Activated CD4-positive, alpha-beta T cell treated with anti-CD3 and anti-CD28 coated beads, Interleukin-2, amount 10 ng/mL, durations not matched to agents 7 days and 5 days (primary cell): ENCODE data around the gene ERC1. TPM values are rescaled to one million over a fixed set of nuclear protein-coding genes. Genes with fewer than 3 reads are reported as not detected.

Source experiments
- CTCF ChIA-PET: fragments of 350-600 bp; sonication (Branson Sonifier 250); formaldehyde crosslinking; loops from one replicate; lab custom pipeline; 2021; ENCODE audit warnings: antibody characterized with exemption; lab: Charles Lee
- POLR2A ChIA-PET: fragments of 350-600 bp; sonication (Branson Sonifier 250); formaldehyde crosslinking; loops from one replicate; lab custom pipeline; 2021; ENCODE audit warnings: antibody characterized with exemption; lab: Charles Lee
- DNase-seq: peaks from one replicate; pipeline ENCODE4 v3.0.0-alpha.2; 2020
- H3K27ac Mint-ChIP-seq: one replicate; pipeline ENCODE4 v1.8.0; 2021; ENCODE audit warnings: mild to moderate bottlenecking, moderate library complexity, mixed read lengths
- H3K27me3 Mint-ChIP-seq: one replicate; pipeline ENCODE4 v1.8.0; 2021; ENCODE audit warnings: mixed read lengths
- H3K36me3 Mint-ChIP-seq: one replicate; pipeline ENCODE4 v1.8.0; 2021; ENCODE audit warnings: low read depth, mixed read lengths
- H3K4me1 Mint-ChIP-seq: one replicate; pipeline ENCODE4 v1.8.0; 2021; ENCODE audit warnings: mixed read lengths
- H3K4me3 Mint-ChIP-seq: one replicate; pipeline ENCODE4 v1.8.0; 2021; ENCODE audit warnings: mild to moderate bottlenecking, moderate library complexity, mixed read lengths
- H3K9me3 Mint-ChIP-seq: one replicate; pipeline ENCODE4 v1.8.0; 2021; ENCODE audit warnings: mixed read lengths
- total RNA-seq, 2 experiments: library from RNA; stranded (reverse); gene quantifications; one replicate each; pipeline ENCODE4 v1.2.3, GENCODE V29; 2021

ERC1 gene
- total RNA-seq, 2 experiments from 2014 or later: 38.7 to 43.4 TPM

GRCh38 chr12:1007994-1008393 is 17.0 kb downstream of the ERC1 start:
- POLR2A ChIA-PET: no interaction called here
- H3K27me3 Mint-ChIP-seq: no peaks in the 10 kb centered on the region
- H3K9me3 Mint-ChIP-seq: no peaks in the 10 kb centered on the region
- peaks cover 2% of the 10 kb centered on the region for H3K36me3 Mint-ChIP-seq
- H3K4me1 Mint-ChIP-seq: no peaks in the 10 kb centered on the region
- DNase-seq: no peak
- CTCF ChIA-PET: no interaction called here
- H3K27ac Mint-ChIP-seq: no peak overlapping the region
- H3K4me3 Mint-ChIP-seq: no peak overlapping the region

- Mint-ChIP-seq H3K27me3 (no peaks in the 10 kb centered on the region), H3K4me3 (no peak overlapping the region), H3K36me3 (peaks cover 2% of the 10 kb centered on the region), H3K4me1 (no peaks in the 10 kb centered on the region), H3K27ac (no peak overlapping the region), H3K9me3 (no peaks in the 10 kb centered on the region)
- ChIA-PET CTCF (interaction anchor here (0.9 kb wide), 1 partner anchor 62 kb away, joined by 3 read pairs; the partner anchor contains the start of gene RAD52), POLR2A (interaction anchor here (0.6 kb wide), 1 partner anchor 435 kb away, joined by 3 read pairs; no protein-coding TSS in a partner anchor)
- DNase-seq: no peak
Observed at GRCh38 chr12:1011091-1011490, 20.1 kb downstream of the ERC1 start.

GRCh38 chr12:1013618-1014489 is 22.8 kb downstream of the ERC1 start:
- CTCF ChIA-PET: interaction anchor here (0.6 kb wide), 1 partner anchor 452 kb away, joined by 3 read pairs; no protein-coding TSS in a partner anchor

GRCh38 chr12:1019283-1019682 is 28.3 kb downstream of the ERC1 start:
- POLR2A ChIA-PET: no interaction called here

More at GRCh38 chr12:1013618-1014489, 22.8 kb downstream of the ERC1 start:
- Mint-ChIP-seq H3K4me3 (no peak overlapping the region), H3K4me1 (no peaks in the 10 kb centered on the region), H3K36me3 (peaks cover 2% of the 10 kb centered on the region), H3K9me3 (no peaks in the 10 kb centered on the region), H3K27me3 (no peaks in the 10 kb centered on the region), H3K27ac (no peak overlapping the region)
- POLR2A ChIA-PET: no interaction called here
- no peak for DNase-seq

GRCh38 chr12:1020389-1020788 is 29.4 kb downstream of the ERC1 start:
- Mint-ChIP-seq H3K9me3 (peaks cover 2% of the 10 kb centered on the region), H3K27me3 (no peaks in the 10 kb centered on the region), H3K36me3 (peaks cover 24% of the 10 kb centered on the region), H3K4me3 (no peak overlapping the region), H3K27ac (no peak overlapping the region), H3K4me1 (no peaks in the 10 kb centered on the region)
- POLR2A ChIA-PET: no interaction called here
- CTCF ChIA-PET: interaction anchor here (0.6 kb wide), 1 partner anchor 581 kb away, joined by 4 read pairs; no protein-coding TSS in a partner anchor
- no peak for DNase-seq

More at GRCh38 chr12:1019283-1019682, 28.3 kb downstream of the ERC1 start:
- Mint-ChIP-seq H3K4me1 (no peaks in the 10 kb centered on the region), H3K36me3 (peaks cover 24% of the 10 kb centered on the region), H3K9me3 (peaks cover 2% of the 10 kb centered on the region), H3K27me3 (no peaks in the 10 kb centered on the region), H3K27ac (no peak overlapping the region), H3K4me3 (no peak overlapping the region)
- CTCF ChIA-PET: interaction anchor here (0.6 kb wide), 1 partner anchor 153 kb away, joined by 4 read pairs; no protein-coding TSS in a partner anchor
- no peak for DNase-seq

- Mint-ChIP-seq H3K4me3 (no peak overlapping the region), H3K9me3 (peaks cover 2% of the 10 kb centered on the region), H3K4me1 (no peaks in the 10 kb centered on the region), H3K36me3 (peaks cover 24% of the 10 kb centered on the region), H3K27me3 (no peaks in the 10 kb centered on the region), H3K27ac (no peak overlapping the region)
- ChIA-PET POLR2A (no interaction called here), CTCF (no interaction called here)
- DNase-seq: no peak
Observed at GRCh38 chr12:1022032-1022970, 31.3 kb downstream of the ERC1 start.

GRCh38 chr12:1030779-1031178 is 39.8 kb downstream of the ERC1 start:
- H3K36me3 Mint-ChIP-seq: peaks cover 9% of the 10 kb centered on the region
- H3K9me3 Mint-ChIP-seq: no peaks in the 10 kb centered on the region
- POLR2A ChIA-PET: no interaction called here
- H3K27ac Mint-ChIP-seq: no peak overlapping the region
- no peak overlapping the region for H3K4me3 Mint-ChIP-seq
- H3K4me1 Mint-ChIP-seq: no peaks in the 10 kb centered on the region
- no peaks in the 10 kb centered on the region for H3K27me3 Mint-ChIP-seq
- CTCF ChIA-PET: interaction anchor here (0.6 kb wide), 1 partner anchor 793 kb away, joined by 3 read pairs; no protein-coding TSS in a partner anchor
- no peak for DNase-seq

- peaks cover 3% of the 10 kb centered on the region for H3K36me3 Mint-ChIP-seq
- ChIA-PET CTCF (no interaction called here), POLR2A (no interaction called here)
- no peak overlapping the region for H3K4me3 Mint-ChIP-seq
- H3K27ac Mint-ChIP-seq: no peak overlapping the region
- no peaks in the 10 kb centered on the region for H3K9me3 Mint-ChIP-seq
- no peaks in the 10 kb centered on the region for H3K4me1 Mint-ChIP-seq
- no peaks in the 10 kb centered on the region for H3K27me3 Mint-ChIP-seq
- DNase-seq: no peak
Observed at GRCh38 chr12:1034243-1034642, 43.2 kb downstream of the ERC1 start.

GRCh38 chr12:1034751-1035457 is 43.9 kb downstream of the ERC1 start:
- no peaks in the 10 kb centered on the region for H3K4me1 Mint-ChIP-seq
- H3K36me3 Mint-ChIP-seq: peaks cover 2% of the 10 kb centered on the region
- H3K27ac Mint-ChIP-seq: no peak overlapping the region
- DNase-seq: no peak
- no peaks in the 10 kb centered on the region for H3K9me3 Mint-ChIP-seq
- ChIA-PET CTCF (no interaction called here), POLR2A (no interaction called here)
- H3K4me3 Mint-ChIP-seq: no peak overlapping the region
- no peaks in the 10 kb centered on the region for H3K27me3 Mint-ChIP-seq

- Mint-ChIP-seq H3K4me3 (no peak overlapping the region), H3K4me1 (no peaks in the 10 kb centered on the region), H3K36me3 (peaks cover 3% of the 10 kb centered on the region), H3K9me3 (no peaks in the 10 kb centered on the region), H3K27me3 (no peaks in the 10 kb centered on the region), H3K27ac (no peak overlapping the region)
- ChIA-PET POLR2A (no interaction called here), CTCF (interaction anchor here (0.6 kb wide), 1 partner anchor 271 kb away, joined by 3 read pairs; no protein-coding TSS in a partner anchor)
- DNase-seq: no peak
Observed at GRCh38 chr12:1041478-1041877, 50.5 kb downstream of the ERC1 start.

- CTCF ChIA-PET: no interaction called here
- no peak overlapping the region for H3K4me3 Mint-ChIP-seq
Observed at GRCh38 chr12:1044199-1044598, 53.2 kb downstream of the ERC1 start.

GRCh38 chr12:1044696-1045095 is 53.7 kb downstream of the ERC1 start:
- ChIA-PET CTCF (no interaction called here), POLR2A (no interaction called here)
- H3K4me1 Mint-ChIP-seq: peaks cover 9% of the 10 kb centered on the region
- no peaks in the 10 kb centered on the region for H3K9me3 Mint-ChIP-seq
- H3K27ac Mint-ChIP-seq: no peak overlapping the region
- H3K36me3 Mint-ChIP-seq: peaks cover 2% of the 10 kb centered on the region
- H3K27me3 Mint-ChIP-seq: no peaks in the 10 kb centered on the region
- no peak overlapping the region for H3K4me3 Mint-ChIP-seq
- DNase-seq: no peak

More at GRCh38 chr12:1044199-1044598, 53.2 kb downstream of the ERC1 start:
- DNase-seq: no peak
- H3K27ac Mint-ChIP-seq: no peak overlapping the region
- POLR2A ChIA-PET: no interaction called here
- peaks cover 7% of the 10 kb centered on the region for H3K4me1 Mint-ChIP-seq
- no peaks in the 10 kb centered on the region for H3K9me3 Mint-ChIP-seq
- no peaks in the 10 kb centered on the region for H3K27me3 Mint-ChIP-seq
- peaks cover 2% of the 10 kb centered on the region for H3K36me3 Mint-ChIP-seq
